ENCODE data around the gene SPRYD4. TPM values are rescaled to one million over a fixed set of nuclear protein-coding genes. Genes with fewer than 3 reads are reported as not detected.

The SPRYD4 gene
- total and polyA plus RNA-seq, 10 of the 15 experiments (the other 5 are each of a cell fraction or from before 2014, with no cell fraction given) = 4.1 to 6.0 (median 5.1) TPM

DNA sequence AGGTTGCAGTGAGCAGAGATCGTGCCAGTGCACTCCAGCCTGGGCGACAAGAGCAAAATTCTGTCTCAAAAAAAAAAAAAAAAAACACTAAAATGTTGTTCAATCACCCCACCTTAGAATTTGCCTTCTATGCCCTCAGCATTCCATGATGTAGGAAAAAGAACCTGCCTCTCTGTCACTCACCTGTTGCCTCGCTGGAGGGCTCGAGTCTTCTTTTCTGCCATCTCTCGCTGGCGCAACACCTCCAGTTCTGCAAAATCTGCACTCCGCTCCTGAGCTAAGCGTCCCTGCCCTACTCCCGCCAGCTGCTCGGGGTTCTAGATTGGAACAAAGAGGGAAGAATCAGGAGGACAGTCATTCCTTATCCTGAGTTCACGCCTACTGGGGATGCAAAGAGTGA lies 37.1 kb upstream of the SPRYD4 start (continued):
- TF ChIP-seq, protein P1, sequence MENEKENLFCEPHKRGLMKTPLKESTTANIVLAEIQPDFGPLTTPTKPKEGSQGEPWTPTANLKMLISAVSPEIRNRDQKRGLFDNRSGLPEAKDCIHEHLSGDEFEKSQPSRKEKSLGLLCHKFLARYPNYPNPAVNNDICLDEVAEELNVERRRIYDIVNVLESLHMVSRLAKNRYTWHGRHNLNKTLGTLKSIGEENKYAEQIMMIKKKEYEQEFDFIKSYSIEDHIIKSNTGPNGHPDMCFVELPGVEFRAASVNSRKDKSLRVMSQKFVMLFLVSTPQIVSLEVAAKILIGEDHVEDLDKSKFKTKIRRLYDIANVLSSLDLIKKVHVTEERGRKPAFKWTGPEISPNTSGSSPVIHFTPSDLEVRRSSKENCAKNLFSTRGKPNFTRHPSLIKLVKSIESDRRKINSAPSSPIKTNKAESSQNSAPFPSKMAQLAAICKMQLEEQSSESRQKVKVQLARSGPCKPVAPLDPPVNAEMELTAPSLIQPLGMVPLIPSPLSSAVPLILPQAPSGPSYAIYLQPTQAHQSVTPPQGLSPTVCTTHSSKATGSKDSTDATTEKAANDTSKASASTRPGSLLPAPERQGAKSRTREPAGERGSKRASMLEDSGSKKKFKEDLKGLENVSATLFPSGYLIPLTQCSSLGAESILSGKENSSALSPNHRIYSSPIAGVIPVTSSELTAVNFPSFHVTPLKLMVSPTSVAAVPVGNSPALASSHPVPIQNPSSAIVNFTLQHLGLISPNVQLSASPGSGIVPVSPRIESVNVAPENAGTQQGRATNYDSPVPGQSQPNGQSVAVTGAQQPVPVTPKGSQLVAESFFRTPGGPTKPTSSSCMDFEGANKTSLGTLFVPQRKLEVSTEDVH (IDR thresholded peaks at IDR 0.05; ENCODE audit: low read depth, partially characterized antibody) = no peak

DNA sequence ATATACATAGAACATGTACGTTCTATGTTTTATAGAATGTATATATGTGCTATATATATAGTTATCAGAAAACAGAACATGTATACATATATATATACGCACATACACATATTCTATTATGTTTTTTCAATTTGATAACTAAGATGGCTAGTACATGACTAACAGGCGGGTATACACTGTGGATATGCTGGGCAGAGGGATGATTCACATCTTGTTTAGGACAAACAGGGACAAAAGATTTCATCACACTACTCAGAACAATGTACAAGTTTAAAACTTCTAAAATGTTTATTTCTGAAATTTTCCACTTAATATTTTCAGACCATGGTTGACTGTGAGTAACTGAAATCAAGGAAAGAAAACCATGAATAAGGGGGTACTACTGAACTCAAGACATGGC lies 36.5 kb upstream of the SPRYD4 start:
- Histone ChIP-seq H3K27me3 (replicated peaks in 1 of 2; ENCODE audit: control insufficient read depth in 2 of 2, insufficient read depth in 2 of 2, low read length in 1 of 2) (no peaks in the 10 kb centered on the region), H3K27ac (ENCODE audit: control insufficient read depth, insufficient read depth) (no peak overlapping the region), H3K4me3 (no peak overlapping the region), H3K79me2 (ENCODE audit: control insufficient read depth, insufficient read depth, low read length) (no peaks in the 10 kb centered on the region; the same call in none of the 2 replicates), H3K4me1 (ENCODE audit: control insufficient read depth, insufficient read depth, low read length) (no peaks in the 10 kb centered on the region), H3K9ac (ENCODE audit: control insufficient read depth, insufficient read depth, low read length) (no peak overlapping the region), H3K4me2 (ENCODE audit: control insufficient read depth, insufficient read depth) (no peak overlapping the region), H3K9me3 (replicated peaks; ENCODE audit: control insufficient read depth, insufficient read depth, low read length) (no peaks in the 10 kb centered on the region), H3K36me3 (ENCODE audit: control insufficient read depth in 2 of 2, insufficient read depth in 2 of 2, low read length in 1 of 2) (peaks cover 17 to 19% of the 10 kb centered on the region in 2 experiments; a peak in 3 of 4 replicates), H2AFZ (ENCODE audit: control insufficient read depth, low read depth, low read length) (no peak overlapping the region), H4K20me1 (ENCODE audit: control insufficient read depth, insufficient read depth) (no peaks in the 10 kb centered on the region)
- no TSS peak for BruUV-seq (replicated peaks)
- RAD21 ChIA-PET (ENCODE audit: unreplicated experiment) = no interaction called here
- intact Hi-C loops (cut with micrococcal nuclease; ENCODE audit: unreplicated experiment) (no loop called here), in situ Hi-C loops (cut with MboI) (no loop called here)
- CTCF ChIA-PET = no interaction called here
- SMC1A ChIA-PET (ENCODE audit: uncharacterized antibody, unreplicated experiment) = no interaction called here
- WGBS (ENCODE audit: insufficient coverage, insufficient replicate concordance, low lambda C conversion rate, missing lambda C conversion rate) = 96% methylated on average over 3 of the region's 3 CpGs
- no peak for FAIRE-seq
- DNase-seq (ENCODE audit: low read depth, low spot score) = no peak
- POLR2A ChIA-PET = interaction anchor here (1.1 kb wide), 1 partner anchor 29 kb away, joined by 3 read pairs; no protein-coding TSS in a partner anchor
- no peak for ATAC-seq
- TF ChIP-seq RUNX3 (IDR thresholded peaks at IDR 0.05; ENCODE audit: low read length) = no peak
- no peak for TF ChIP-seq ZNF622 (IDR thresholded peaks at IDR 0.05)
- TF ChIP-seq GATAD2B (conservative IDR thresholded peaks at IDR 0.05; ENCODE audit: low read depth) = no peak
- TF ChIP-seq JUNB (IDR thresholded peaks at IDR 0.05) = no peak
- no peak for TF ChIP-seq ATF7 (IDR thresholded peaks at IDR 0.05; ENCODE audit: low read depth)
- TF ChIP-seq ZBED1 (IDR thresholded peaks at IDR 0.05; ENCODE audit: borderline replicate concordance) = no peak
- TF ChIP-seq BACH1 (IDR thresholded peaks at IDR 0.05; ENCODE audit: borderline replicate concordance) = no peak
- TF ChIP-seq NR2C1 (IDR thresholded peaks at IDR 0.05) = no peak
- no peak for TF ChIP-seq NR2C2 (IDR thresholded peaks at IDR 0.05; ENCODE audit: borderline replicate concordance, control insufficient read depth, insufficient read length, low read depth)
- no peak for TF ChIP-seq ZNF207 (IDR thresholded peaks at IDR 0.05; ENCODE audit: borderline replicate concordance)
- no peak for TF ChIP-seq MTA3 (IDR thresholded peaks at IDR 0.05; ENCODE audit: borderline replicate concordance, low read length)
- TF ChIP-seq TCF7 (IDR thresholded peaks at IDR 0.05; ENCODE audit: borderline replicate concordance) = no peak
- TF ChIP-seq, protein P2, sequence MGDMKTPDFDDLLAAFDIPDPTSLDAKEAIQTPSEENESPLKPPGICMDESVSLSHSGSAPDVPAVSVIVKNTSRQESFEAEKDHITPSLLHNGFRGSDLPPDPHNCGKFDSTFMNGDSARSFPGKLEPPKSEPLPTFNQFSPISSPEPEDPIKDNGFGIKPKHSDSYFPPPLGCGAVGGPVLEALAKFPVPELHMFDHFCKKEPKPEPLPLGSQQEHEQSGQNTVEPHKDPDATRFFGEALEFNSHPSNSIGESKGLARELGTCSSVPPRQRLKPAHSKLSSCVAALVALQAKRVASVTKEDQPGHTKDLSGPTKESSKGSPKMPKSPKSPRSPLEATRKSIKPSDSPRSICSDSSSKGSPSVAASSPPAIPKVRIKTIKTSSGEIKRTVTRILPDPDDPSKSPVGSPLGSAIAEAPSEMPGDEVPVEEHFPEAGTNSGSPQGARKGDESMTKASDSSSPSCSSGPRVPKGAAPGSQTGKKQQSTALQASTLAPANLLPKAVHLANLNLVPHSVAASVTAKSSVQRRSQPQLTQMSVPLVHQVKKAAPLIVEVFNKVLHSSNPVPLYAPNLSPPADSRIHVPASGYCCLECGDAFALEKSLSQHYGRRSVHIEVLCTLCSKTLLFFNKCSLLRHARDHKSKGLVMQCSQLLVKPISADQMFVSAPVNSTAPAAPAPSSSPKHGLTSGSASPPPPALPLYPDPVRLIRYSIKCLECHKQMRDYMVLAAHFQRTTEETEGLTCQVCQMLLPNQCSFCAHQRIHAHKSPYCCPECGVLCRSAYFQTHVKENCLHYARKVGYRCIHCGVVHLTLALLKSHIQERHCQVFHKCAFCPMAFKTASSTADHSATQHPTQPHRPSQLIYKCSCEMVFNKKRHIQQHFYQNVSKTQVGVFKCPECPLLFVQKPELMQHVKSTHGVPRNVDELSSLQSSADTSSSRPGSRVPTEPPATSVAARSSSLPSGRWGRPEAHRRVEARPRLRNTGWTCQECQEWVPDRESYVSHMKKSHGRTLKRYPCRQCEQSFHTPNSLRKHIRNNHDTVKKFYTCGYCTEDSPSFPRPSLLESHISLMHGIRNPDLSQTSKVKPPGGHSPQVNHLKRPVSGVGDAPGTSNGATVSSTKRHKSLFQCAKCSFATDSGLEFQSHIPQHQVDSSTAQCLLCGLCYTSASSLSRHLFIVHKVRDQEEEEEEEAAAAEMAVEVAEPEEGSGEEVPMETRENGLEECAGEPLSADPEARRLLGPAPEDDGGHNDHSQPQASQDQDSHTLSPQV (IDR thresholded peaks at IDR 0.05) = no peak
- TF ChIP-seq, protein P3, sequence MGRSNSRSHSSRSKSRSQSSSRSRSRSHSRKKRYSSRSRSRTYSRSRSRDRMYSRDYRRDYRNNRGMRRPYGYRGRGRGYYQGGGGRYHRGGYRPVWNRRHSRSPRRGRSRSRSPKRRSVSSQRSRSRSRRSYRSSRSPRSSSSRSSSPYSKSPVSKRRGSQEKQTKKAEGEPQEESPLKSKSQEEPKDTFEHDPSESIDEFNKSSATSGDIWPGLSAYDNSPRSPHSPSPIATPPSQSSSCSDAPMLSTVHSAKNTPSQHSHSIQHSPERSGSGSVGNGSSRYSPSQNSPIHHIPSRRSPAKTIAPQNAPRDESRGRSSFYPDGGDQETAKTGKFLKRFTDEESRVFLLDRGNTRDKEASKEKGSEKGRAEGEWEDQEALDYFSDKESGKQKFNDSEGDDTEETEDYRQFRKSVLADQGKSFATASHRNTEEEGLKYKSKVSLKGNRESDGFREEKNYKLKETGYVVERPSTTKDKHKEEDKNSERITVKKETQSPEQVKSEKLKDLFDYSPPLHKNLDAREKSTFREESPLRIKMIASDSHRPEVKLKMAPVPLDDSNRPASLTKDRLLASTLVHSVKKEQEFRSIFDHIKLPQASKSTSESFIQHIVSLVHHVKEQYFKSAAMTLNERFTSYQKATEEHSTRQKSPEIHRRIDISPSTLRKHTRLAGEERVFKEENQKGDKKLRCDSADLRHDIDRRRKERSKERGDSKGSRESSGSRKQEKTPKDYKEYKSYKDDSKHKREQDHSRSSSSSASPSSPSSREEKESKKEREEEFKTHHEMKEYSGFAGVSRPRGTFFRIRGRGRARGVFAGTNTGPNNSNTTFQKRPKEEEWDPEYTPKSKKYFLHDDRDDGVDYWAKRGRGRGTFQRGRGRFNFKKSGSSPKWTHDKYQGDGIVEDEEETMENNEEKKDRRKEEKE (IDR thresholded peaks at IDR 0.05) = no peak
